ENCODE measurements around the gene RRP1.
A peak's percentile ranks its signal among the peaks of the same experiment; 100 is the strongest.

RRP1 gene

GRCh38 chr21:43759651-43760050, 29.7 kb upstream of the RRP1 start:
- no peak for DNase-seq

DNA sequence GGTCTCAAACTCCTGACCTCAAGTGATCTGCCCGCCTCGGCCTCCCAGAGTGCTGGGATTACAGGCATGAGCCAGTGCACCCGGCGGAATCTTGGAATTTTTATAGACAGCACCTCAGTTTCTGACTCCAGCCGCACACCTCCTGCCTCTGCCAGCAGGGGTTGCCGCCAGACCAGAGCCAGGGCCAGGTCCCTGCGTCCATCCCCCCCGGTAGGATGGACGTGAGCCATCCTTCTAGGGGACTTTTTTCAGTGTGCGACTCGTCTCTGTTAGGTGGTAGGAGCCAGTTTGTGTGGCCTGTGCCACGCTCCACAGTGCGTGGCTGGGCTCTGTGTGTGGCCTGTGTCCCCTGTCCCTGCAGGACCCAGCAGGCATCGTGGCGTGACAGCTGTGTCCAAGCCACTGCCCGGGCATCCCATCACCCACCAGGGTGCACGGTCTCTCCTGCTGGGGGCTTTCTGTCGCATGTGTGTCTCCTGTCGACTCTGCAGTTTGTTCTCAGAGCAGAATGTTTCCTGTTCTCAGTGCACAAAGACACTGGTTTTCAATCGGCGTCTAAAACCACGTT, 28.9 kb upstream of the RRP1 start:
- DNase-seq: no peak

GRCh38 chr21:43761886-43762285, 27.5 kb upstream of the RRP1 start:
- DNase-seq: no peak

DNA sequence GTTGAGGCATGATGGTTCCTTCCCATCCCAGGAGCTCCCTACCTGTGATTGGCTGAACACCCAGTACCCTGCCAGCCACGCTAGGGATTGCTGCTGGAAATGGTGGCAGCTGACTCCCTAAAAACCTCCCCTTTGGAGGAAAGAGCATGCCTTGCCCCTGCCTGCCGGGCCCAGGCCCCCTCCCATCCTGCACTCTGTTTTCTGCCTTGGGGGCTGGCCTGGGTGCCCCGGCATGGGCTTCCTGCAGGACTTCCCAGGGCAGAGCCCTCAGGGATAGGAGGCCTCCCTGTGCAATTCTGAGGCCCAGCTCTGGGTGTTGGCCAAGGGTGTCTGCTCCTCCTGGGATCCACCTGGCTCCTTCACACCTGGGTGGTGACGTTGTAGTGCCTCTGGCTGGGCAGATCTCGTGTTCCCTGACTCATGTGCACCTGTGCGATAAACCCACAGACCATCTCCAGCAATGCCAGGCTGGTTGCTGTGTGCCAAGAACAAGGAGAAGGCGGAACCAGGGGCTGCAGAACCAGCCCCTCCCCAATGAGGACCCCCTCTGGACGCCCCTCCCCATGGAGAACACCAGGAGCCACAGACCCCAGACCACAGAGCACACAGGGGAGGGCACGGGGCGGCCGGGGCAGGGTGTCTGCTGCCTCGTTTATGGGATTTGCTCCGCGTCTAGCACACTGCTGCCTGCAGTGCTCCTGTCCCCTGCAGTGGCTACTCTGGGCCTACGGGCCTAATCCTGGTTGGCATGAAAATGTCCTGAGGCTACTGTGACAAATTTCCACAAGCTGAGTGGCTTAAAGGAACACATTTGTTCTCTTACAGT, 26.9 kb upstream of the RRP1 start:
- DNase-seq: no peak

DNA sequence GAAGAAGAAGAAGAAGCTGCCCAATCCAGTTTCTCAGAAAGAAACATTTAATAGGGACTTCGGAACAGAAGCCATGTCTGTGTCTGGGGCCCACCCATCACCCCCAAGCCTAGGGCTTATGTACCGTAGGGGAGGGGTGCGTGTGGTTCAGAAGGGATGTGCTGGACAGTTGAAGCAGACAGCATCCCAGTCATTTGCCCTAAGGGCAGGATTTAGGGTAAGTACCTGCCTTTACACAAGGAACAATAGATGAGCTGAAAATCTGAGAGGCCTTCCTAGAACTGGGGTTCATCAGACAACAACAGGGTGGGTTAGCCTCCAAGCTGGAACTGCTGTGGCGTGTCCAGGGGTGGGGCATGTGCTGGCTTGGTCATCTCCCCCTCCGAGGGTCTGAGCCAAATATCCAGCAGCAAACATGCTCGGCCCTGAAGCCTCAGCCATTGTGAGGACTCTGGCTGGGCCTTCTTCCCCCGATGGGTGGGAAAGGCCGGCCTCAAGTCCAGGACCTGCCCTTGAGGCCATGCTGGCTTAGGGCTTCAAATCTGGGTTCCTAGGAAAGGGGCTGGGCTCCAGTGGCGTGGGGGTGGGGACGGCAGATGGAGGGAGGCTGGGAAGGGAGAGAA, 25.4 kb upstream of the RRP1 start:
- DNase-seq: no peak

DNA sequence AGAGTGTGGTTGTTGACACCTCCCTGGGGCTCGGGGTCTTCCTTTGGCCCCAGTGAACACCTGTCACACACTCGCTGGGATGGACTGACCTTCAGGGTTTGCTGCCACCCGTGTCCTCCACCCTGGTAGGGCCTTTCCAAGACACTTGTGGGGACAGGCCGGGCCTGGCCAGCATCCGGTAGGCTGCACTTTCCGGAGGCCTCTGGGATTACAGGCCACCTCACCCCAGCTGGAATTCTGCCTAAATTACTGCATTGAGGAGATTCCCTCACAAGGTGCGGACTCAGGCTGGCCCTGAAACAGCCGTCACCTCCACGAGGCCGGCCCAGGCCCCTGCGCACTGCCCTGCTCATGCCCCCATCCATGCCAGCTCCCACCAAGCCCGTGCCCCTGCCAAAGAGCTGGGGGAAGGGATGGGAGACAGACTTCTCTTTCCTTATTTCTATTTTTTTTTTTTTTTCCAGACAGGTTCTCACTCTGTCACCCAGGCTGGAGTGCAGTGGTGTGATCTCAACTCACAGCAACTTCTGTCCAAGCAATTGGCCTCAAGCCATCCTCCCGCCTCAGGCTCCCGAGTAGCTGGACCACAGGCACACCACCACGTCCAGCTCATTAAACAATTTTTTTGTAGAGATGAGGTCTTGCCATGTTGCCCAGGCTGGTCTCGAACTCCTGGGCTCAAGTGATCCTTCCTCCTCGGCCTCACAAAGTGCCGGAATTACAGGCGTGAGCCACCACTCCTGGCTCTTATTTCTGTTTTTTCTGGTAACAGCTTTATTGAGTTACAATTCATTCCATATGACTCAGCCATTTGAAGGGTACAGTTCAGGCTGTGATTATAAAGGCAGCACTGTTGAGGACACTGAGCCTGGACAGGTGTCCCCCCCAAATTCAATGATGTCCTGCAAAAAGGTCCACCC, 24.5 kb upstream of the RRP1 start:
- DNase-seq: no peak

- no peak for DNase-seq
Measured at GRCh38 chr21:43766734-43767497, 22.5 kb upstream of the RRP1 start.

DNA sequence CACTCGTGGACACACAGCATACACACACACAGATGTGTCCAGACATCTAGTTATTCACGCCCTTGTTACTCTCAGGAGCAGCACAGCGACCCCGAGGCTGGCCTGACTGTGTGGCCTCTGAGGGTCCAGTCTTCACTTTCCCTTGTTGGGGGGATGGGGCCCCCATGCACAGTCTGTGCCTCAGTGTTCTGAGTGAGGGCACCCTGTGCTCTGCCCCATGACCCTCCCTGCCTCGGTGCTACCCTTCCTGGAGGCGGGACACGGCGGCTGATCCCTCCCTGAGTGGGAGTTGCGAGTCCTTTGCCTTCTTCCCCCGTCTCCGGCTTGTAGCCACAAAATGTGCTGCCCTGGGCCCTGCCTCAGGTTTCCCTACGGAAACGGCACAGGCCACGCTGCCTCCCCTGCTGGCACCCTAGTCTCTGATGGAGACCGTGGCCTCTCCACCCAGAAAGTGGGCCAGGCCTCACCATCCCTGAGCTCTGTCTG, 21.8 kb upstream of the RRP1 start:
- DNase-seq: no peak

DNA sequence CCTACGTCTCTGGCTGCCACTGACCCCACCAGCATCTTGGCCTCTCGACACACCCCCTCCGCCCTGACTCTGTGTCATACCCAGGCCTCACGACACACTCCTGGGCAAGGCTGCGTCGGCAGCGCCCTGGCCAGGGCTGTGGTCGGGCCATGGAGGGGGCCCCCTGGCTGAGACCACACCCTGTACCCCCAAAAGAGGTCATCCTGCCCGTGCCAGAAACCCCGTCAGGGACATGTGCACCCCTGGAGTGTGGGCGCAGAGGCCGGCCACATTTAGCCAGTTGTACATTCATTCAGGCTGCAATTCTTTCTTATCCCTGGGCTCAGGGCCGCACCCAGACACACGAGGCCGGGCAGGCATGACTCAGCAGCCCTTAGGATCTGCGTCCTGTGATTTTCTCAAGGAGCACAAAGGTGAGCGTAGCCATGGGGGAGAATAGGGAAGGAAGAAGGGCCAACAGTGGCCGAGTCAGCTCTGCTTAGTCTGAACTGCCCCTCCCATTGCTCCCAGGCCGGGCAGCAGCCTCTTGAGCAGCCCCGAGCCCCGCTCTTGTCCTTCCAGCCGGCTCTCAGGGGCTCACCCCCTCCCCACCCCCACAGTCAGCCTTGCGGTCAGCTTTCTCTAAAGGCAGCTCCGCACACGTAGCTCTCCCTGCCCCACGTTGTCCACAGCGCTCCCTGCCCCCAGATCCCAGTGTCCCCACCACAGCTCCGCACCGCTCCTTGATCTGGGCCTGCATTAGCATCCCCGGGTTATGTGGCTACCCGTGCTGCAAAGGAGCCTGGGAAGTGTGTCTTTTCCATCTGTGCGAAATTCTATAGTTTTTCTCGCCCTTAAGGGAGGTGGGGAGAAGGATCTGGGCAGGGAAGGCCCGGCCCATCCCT, 21.2 kb upstream of the RRP1 start:
- DNase-seq: no peak

- no peak for DNase-seq
Measured at GRCh38 chr21:43768868-43769167, 20.6 kb upstream of the RRP1 start.

DNA sequence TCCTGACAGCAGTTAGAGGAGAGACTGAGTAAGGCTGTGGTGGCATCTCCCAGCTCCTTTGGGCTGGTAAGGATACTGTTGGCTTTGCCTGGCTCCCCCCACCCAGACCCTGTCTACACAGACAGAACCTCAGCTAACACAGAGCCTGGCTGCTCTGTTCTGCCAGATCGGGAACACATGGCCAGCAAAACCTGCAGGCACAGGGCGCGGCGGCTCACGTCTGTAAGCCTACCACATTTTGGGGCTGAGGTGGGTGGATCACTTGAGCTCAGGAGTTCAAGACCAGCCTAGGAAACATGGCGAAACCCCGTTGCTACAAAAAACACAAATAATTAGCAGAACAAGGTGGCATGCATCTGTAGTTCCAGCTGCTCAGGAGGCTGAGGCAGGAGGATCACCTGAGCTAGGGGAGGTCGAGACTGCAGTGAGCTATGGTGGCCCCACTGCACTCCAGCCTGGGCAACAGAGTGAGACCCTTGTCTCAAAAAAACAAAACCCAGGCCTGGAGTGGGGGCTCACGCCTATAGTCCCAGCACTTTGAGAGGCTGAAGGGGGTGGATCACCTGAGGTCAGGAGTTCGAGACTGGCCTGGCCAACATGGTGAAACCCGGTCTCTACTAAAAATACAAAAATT, 19.9 kb upstream of the RRP1 start:
- no peak for DNase-seq

DNA sequence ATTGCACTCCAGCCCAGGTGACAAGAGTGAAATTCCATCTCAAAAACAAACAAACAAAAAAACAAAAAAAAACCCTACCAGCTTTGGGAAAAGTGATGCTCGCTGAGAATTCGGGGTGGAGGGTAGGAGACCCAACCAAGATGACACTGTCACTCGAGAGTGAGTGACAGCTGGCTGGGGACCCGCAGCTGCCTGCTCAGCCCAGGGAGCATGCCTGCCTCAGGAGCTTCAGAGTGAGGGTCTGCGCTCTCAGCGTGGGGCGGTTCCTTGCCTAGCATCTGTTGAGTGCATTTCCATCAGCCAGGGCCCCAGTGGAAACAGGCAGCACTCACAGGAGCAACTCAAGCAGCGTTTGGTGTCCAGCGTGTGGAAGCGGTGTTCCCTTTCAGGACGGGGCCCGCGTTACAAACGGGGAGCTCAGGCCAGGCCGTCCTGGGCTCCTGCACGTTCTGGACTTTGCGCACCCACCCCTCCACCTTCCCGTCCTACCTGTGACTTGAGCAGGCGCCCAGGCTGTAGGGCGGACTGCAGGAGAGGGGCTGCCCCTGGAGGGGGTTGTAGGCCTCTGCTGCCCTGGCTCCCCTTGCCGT, 19.2 kb upstream of the RRP1 start:
- no peak for DNase-seq

GRCh38 chr21:43771199-43771675, 18.1 kb upstream of the RRP1 start:
- DNase-seq: no peak

DNA sequence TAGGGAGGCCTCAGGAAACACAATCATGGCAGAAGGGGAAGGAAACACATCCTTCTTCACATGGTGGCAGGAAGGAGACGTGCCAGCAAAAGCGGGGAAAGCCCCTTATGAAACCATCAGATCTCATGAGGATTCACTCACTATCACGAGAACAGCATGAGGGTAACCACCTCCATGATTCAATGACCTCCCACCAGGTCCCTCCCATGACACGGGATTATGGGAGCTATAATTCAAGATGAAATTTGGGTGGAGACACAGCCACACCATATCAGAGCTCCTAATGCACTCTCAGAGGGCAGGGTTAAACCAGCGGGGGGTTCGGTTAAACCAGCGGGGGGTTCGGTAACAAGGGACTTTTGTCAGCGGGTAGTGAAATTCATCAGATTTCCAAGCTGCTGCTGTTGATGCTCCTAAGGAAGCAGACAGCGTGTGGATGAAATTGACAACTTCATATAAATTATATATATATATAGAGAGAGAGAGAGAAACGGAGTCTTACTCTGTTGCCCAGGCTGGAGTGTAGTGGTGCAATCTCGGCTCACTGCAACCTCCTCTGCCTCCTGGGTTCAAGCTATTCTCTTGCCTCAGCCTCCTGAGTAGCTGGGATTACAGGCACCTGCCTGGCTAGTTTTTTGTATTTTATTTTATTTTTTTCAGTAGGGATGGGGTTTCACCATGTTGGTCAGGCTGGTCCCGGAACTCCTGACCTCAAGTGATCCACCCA, 17.5 kb upstream of the RRP1 start:
- no peak for DNase-seq

GRCh38 chr21:43772425-43772821, 17.0 kb upstream of the RRP1 start:
- no peak for DNase-seq

DNA sequence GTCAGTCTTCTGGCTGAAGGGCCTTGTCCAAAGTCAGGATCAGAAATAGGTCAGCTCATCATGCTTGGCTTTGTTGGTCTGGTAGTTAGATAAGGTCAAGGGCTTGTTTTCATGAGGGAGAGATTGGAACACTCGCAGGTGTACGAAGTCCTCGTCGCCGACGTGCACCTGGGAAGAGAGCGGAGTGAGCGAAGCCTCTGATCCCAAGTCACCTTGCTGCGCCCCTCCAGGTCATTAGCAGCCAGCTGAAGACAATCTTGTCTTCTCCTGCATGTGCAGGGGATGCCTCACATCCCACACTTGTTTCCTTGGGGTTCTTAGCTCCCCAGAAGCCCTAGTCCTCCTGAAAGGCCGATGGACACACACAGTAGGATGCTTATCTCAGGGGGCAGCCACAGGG, 15.2 kb upstream of the RRP1 start:
- DNase-seq: no peak

DNA sequence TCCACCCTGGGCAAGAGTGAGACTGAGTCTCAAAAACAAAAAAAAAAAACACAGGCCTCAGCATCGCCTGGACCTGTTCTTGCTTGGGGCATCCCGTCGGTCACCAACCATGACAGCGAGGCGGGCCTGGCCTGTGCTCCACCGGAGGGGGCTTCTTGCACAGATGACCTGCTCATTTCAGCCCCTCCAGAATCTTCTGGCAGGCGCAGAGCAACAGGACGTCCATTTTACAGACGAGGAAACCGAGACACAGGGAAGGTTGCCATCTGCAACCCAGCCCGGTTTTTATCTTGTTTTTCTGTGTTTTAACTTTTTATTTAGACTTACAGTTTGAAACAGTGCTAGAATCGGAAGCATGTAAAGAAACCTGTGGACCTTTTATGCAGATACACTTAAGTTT, 14.2 kb upstream of the RRP1 start:
- DNase-seq: no peak

- peak; percentile 56 to 73 (median 66) for DNase-seq
Measured at GRCh38 chr21:43775795-43776430, 13.5 kb upstream of the RRP1 start, which contains the start of gene CSTB. Gene CSTB (minus strand): TSS chr21:43776308. CDS start chr21:43776269, 39 bp downstream.

DNA sequence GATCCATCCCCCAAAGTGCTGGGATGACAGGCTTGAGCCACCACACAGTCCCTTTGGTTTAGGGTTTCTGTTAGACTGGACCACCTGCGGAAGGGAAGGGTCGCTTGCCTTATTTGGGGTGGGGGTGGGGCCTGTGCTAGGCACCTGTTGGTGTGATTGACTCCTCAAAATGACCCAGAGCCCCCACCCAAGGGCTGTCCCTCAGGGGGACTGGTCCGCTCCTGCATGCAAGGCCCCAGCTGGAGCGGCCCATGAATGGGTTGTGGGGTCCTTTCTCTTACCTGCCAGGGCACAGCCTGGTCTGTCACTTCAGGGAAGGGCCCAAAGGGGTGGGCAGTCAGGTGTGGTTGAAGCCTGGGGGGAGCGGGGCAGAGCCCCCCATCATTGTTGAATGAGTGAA, 11.4 kb upstream of the RRP1 start:
- DNase-seq: no peak

All from activated CD4-positive, CD25-positive, alpha-beta regulatory T cell (primary cell).